GM19351 (cell line): ENCODE results near the gene SLC9A7.
A peak's percentile ranks its signal among the peaks of the same experiment; 100 is the strongest.
"Not testable (repeated sequence)": the region's sequence is repeated elsewhere in the genome, so short reads cannot be mapped to it uniquely, and the experiment has no call there.

ENCODE experiments used
- ATAC-seq: cut with Tn5 transposase; IDR thresholded peaks from one replicate; pipeline ENCODE4 v1.9.1; 2021; ENCODE audit warnings: mild to moderate bottlenecking, moderate library complexity; ENCODE audit not compliant: unreplicated experiment

The SLC9A7 gene

DNA sequence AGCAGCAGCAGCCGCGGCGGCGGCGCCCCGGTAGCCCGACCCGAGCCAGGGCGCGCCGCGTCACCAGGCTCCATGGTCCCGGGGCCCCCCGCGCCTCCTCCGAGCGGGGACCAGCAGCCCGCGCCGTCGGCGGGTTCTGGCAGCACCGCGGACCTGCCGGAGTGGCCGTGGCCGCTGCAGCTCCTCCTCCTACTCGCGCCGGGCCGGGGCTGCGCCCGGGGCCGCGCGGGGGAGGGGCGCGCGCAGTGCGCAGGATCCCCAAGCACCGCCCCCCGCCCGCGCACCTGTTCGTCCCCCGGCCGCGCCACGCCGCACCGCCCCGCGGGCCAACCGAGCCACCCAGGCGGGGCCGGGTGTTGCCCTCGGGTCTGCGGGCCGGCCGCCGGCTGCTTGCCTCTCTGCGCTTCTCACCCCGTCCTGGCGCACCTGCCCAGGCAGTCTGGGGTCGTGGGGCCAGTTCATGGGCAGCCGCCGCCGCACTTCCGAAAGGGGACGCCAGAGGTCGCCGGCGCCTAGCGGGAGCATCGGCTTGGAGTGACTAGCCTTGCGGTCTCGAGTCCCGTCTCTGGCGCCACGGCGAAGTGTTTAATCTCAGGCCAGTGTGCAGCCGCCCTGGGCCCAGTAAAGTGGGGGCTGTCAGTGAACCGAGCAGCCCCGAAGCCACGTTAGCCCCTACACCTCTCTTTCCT, at the start of gene SLC9A7:
TSS of gene SLC9A7 (minus strand) at position 163 of the 689 bp plus-strand sequence. CDS start at position 74, 89 bp downstream.
- ATAC-seq: peak; percentile 68

DNA sequence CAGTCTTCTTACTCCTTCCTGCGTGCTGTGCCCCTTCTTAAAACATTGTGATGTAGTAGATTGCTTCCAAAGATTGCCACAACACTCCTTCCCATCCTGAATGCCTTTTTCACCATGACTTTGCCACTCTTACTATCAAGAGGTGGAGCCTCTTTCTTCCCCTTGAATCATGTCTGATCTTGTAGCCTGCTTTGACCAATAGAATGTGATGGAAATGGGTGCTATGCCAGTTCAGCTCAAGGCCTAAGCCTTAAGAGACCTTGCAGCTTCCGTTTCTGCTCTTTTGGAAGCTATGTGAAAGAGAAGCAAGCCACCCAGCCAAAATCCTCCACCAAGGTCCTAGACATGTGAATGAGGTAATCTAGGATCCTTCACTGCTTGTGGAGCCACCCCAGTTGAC, 46.4 kb upstream of the SLC9A7 start:
- no peak for ATAC-seq

DNA sequence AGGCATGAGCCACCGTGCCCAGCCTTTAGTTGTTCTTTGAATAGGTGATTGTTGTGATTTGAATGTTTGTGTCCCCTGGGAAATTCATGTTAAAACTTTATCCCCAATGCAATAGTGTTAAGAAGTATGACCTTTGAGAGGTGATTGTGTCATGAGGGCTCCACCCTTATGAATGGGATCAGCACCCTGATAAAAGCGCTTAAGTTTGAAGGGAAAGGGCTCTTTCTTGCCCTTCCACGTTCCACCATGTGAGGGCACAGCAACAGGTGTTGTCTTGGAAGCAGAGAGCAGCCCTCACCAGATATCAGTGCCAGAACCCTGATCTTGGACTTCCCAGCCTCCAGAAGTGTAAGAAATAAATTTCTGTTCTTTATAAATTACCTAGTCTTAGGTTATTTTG, 44.2 kb upstream of the SLC9A7 start:
- ATAC-seq: no peak

DNA sequence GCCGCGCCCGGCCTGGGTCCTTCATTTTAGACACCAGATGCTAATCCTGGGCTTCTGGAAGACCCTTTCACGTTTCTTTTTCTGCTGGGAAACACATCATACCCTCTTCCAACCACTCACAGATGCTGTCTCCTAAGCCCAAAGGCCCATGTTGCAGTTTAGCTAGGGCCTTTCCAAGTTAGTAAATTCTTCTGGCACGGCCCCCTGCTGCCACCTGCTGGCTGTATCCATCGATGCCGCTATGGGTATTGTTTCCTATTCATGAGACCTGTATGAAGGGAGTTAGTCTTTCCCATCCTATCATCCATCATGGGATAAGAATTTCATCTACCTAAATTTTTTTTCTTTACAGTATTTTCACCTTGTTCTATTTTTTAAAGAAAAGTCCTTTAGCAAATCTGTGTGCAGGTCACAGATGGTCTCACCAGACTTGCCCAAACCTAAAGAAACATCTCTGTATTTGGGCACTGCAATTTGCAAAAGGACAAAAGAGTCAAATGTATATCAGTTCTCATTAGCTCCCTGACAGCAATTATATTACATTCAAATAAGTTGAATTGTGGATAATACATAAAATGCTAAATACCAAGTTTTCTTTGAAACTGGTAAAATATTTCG, 37.8 kb upstream of the SLC9A7 start:
- ATAC-seq: peak; percentile 65

DNA sequence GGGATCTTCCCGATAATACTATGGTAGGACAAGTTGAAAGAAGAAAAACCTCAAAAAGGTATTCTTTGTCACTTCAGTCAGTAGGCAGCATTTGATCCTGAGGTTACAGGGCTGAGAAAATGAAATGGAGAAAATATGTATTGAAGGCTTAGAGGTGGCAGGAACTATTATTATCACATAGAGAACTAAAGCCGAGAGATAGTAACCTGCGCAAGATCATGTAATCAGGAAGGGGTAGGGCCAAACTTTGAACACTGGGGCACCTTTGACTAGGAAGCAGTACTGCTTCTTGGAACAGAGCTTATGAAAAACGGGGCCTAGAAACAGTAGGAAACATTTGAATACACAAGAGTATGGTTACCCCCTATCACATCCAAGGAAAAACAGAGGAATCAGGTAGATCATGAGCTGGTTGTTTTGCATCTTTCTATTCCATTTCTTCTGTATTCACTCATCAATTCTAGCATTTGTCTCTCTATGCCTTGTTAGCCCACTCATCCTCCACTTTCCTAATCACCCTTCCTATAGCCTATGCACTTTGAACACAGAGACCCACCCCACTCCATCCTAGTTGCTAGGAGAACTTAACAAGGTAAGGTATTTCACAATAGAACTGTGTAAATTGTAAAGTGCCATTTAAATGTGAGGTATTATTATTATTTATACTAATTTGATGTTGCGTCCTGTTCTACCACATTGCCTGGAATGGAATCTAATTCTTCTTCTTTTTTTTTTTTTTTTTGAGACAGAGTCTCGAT, 34.6 kb upstream of the SLC9A7 start:
- no peak for ATAC-seq

DNA sequence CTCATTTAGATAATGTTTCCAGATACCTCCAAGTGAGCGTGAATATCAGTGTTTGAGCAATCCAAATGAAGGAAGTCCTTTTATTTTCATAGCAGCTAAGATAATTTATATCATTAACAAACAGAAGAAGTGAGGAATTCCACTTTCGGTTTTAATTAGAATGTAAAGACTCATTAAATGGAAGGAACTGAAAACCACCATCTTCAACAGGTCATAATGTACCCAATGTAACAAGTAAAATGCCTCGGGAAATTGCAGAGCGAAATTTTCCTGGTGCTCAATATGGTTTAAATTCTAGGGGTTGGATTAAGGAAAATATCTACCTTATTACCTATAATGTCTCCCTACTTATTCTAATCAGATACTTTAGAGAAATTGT, 33.9 kb upstream of the SLC9A7 start:
- ATAC-seq: no peak

DNA sequence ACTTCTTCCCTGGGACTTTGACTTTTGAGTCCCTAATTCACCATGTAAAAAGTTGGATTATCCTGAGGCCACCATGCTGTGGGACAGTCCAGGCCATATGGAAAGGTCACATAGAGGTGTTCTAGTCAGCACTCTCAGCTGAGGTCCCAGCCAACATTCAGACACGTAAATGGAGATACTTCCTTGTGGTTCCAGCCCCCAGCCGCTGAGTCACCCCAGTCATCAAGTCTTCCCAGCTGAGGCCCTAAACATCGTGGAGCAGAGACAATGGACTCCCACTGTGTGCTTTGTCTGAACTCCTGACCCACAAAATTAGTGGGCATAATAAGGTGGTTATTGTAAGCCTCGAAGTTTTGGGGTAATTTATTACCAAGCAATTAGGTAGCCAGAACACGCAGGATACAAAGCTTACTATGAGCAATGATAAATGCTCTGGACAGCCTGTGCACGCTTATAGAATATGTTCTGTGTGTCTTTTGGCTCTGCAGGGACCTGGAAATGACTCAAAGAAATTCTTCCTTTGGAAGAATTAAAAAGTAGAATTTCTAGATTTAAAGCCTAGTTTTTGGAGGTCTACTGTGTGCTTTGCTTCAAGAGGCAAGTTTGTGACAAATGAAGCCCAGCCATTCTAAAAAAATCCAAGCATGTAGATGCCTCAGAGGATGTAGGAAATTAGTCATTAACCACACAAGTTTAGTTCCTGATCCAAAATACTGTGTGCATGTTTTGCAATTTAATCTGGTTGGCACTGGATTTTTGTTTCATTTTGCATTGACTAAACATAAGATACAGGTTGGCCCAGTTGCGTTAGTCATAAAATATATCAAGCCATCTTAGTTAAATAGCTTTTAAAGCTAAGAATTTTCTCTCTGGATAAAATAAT, 33.2 kb upstream of the SLC9A7 start:
- ATAC-seq: peak; percentile 61

DNA sequence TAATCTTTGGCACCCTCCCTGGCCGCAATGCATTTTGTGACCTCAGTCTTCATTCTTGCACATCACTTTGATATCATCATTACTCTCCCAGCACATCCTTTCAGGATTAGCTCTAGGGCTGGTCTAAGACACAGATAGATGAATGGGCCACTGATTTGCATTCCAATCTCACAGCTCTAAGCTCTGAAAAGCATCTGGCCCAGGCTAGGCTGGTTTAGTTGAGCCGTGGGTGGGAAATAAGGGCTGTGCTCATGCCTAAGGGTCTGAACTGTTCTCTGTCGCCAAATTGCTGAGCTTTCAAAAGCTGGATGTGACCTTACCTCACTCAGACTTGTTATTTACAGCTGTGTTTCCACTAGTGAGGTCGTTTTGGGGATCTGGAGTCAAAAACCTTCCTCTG, 30.0 kb upstream of the SLC9A7 start:
- no peak for ATAC-seq

DNA sequence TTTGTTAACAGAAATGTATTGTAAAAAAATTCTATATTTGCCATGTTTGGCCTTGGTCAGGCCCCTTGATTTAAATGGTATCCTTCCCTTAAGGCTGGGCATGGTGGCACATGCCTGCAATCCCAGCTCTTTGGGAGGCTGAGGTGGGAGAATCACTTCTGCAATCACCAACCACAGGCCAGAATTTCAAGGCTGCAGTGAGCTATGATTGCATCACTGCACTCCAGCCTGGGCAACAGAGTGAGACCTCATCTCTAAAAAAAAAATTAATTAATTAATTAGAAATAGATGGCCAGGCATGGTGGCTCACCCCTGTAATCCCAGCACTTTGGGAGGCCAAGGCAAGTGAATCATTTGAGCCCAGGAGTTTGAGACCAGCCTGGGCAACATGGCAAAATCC, 25.5 kb upstream of the SLC9A7 start:
- not testable (repeated sequence) for ATAC-seq

DNA sequence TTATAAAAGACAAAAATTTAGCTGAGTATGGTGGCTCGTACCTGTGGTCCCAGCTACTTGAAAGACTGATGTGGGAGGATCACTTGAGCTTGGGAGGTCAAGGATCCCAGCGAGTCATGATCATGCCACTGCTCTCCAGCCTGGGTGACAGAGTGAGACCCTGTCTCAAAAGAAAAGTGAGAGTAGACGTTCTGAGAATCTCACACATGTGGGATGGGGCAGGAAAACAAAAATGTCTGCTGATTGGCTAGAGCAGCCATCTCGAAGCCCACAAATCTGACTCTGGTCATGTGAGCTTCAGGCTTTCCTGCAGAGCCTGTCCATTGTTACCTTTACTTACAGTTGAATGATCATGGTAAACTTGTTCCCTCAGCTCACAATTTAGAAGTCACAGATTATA, 23.1 kb upstream of the SLC9A7 start:
- ATAC-seq: no peak

DNA sequence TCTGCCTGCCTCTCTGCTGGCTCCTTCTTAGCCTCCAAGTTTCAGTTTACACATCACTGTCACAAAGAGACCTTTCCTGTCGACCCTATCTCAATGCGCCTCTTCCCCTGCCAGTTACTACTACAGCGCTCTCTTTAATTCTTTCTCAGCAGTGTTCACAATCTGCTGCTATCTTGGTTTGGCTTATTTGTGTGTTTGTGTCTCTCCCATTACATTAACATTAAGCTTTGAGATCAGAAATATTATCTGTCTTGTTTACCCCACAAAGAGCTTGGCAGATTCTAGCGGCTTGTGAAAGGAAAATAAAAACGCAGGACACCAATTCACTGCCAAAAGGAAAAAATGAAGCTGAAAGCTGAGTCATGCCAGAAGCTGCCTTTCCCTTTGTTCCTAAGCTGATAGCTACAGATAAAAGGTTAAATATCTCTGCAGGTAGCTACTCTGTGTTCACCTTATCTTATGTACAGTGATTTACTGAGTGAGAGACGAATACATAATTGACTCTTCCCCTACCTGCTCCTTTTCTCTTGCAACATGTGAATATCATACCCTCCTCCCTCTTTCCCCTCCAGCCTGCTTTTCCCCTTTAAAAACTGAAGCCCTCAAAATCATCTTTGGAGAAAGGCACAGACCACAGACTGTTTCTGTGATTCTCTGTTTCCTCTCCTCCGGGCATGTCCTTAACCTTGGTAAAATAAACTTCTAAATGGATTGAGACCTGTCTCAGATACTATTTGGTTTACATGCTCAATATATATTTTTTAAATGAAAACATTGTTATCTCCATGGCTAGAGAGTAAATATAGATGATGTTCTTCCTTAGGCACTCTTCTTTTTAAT, 19.3 kb upstream of the SLC9A7 start:
- ATAC-seq: no peak

DNA sequence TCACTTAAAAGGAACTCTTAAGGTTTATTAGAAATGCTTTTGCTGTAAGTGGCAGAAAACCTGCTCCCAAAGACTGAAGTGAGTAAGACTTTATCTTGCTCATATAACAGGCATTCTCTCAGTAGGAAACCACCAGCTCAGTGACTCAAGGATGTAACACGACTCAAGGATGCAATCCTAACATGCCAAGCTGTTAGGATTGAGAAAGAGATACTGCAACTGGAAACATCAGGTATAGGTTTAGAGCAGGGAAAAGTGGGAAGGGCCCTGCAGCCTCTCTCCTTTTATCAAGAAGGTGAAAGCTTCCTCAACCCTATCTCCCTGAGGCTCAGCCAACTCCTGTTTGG, 11.9 kb upstream of the SLC9A7 start:
- no peak for ATAC-seq

DNA sequence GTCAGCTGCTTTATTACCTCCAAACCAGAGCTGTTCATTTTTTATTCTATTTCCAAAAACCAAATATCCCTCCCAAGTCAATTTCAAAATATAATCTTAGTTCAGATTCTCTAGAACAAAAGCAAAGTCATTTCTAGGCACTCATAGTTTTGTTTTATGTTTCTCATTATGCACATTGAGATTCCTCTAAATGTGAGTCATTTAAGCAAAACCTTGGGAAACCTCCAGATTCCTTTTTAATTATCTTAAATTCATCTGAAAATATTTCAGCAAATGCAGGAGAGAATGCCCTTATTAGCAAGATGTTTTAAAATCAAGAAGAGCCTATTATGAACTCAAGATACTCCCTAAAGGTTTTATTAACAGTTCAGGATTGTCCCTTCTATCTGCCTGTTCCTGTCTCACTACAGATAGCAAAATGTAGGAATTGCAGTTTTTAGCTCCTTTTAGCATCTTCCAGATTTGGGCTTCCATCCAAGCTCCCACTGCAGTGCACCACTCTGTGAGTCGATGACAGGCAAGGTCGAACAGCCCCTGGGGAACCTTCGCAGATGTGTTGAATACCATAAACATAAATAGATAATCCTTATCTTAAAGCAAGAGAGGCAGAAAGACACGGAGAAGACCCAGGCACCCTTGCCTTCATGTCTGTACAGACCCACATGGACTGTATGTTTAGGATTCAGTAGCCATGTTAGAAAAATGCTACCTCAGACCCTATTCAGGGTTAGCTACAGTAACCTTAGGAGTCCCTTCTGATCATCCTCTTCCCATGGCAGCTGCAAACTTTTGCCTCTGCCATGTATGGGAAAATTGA, 11.3 kb upstream of the SLC9A7 start:
- no peak for ATAC-seq

DNA sequence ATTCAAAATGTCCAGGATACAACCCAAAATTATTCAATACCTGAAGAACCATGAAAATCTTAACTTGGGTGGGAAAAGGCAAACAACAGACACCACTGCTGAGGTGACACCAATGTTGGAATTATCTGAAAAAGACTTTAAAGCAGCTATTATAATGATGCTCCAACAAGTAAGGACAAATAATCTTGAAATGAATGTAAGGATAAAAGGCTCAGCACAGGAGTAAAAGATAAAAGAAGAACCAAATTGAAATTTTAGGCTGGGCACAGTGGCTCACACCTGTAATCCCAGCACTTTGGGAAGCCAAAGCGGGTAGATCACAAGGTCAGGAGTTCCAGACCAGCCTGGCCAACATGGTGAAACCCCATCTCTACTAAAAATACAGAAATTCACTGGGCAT, 4.0 kb upstream of the SLC9A7 start:
- no peak for ATAC-seq

DNA sequence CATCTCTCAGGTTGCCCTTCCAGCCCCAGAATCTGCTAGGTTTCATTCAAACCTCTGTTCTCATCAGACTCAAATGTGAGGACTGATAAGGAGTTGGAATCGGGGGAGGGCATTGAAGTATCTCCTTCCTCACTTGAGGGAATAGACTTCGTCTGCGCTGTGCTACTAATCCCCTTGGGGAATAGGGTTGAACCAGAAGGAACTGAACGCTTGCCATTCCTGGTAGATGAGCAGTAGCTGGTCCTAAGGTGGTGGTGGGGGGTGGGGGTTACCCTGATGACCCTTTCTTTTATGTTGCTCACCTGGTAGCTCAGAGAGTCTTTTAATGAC, 692 bp upstream of the SLC9A7 start:
- no peak for ATAC-seq

DNA sequence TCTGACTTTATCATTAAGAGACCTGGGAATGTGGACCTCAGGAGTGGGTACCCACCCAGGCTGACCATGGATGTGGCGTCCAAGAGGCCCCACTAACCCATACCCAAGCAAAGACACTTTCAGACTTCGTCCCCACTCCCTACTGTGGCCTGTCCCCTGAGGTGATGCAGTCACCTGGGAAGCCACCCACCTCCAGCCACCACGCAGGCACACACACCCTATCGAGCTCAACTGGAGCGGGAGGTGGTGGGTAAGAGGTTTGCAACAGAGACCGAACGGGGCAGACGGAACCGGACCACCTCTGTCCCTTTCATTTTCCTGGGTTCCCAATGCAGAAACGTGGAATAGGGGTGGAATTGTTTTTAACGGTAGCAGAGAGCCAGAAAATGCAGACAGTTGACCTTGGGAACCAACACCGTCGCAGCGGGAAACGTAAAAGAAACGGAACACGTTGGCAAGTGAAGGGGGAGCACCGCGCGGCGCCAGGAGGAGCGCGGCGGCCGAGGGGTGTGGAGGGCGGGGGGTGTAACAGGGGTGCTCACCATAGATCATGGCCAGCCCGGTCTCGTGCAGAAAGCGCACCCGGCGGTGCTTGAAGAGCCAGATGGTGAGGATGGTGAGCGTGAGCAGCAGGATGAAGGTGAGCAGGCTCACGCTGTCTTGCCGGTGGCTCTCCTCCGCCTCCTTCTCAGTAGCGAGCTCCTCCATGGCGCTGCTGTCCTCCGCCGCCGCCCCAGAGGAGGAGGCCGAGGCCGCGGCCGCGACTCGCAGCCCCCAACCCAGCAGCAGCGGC, 559 bp downstream of the SLC9A7 start:
- peak; percentile 14 for ATAC-seq

DNA sequence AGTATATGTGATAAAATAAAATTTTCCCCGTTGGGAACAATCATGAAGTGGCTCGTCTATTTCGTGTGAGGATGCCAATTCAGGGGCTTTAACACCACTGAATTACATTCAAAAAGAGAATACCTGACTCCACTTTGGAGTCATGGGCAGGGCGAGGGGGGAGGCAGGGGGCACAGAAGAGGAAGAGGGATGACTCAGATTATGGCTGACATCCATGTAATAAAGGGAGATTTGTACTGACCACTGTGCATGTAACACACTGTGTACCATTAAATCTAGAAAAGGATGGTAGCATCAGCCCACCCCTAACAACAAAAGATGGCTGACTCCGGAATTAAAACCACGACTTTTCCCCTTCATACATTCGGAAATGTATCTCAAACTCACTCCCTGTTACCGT, 1.3 kb downstream of the SLC9A7 start:
- no peak for ATAC-seq

DNA sequence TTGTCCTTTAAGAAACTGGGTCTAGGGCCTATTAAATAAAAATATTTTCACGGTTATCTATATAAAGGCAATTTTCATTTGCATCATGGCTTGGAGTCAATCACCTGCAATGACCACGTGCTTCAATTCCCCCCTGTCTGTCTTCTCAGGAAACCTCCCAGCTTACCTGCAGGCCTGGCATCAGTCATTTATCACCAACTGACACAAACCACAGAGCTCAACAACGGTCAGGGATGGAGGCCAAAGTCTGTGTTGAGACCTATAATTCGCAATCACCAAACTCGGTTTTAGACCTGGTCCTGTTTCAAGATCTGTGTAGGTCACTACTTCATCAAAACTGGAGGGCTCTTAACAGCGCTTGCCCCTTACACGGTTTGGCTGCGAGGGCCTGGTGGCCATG, 1.9 kb downstream of the SLC9A7 start:
- no peak for ATAC-seq

DNA sequence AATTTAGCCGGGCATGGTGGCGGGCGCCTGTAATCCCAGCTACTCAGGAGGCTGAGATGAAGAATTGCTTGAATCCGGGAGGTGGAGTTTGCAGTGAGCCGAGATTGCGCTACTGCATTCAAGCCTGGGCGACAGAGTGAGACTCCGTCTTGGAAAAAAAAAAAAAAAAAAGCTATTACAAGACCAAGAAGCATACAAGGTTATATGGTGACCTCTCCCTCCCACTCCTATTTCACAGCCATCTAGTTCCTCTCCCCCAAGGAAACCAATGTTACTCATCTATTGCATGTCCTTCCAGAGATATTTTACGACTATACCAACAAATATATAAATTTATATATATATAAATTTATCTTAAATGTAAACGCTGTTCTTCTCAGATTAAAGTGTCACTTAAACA, 3.2 kb downstream of the SLC9A7 start:
- ATAC-seq: no peak
